Stimulated activated CD8-positive, alpha-beta memory T cell treated with anti-CD3 and anti-CD28 coated beads, Interleukin-15, amount 100 ng/mL, for 4 hours (primary cell): ENCODE data around the gene PRDM2.

ENCODE experiments used
- DNase-seq, 2 donors: peaks; one replicate each; pipeline ENCODE4 v3.0.0-alpha.2; 2020; ENCODE audit warnings: low read depth in 2 of 2

Gene PRDM2

GRCh38 chr1:13792419-13792818 is 92.4 kb downstream of the PRDM2 start:
- no peak for DNase-seq

- no peak for DNase-seq
Observed at GRCh38 chr1:13793088-13793730, 93.2 kb downstream of the PRDM2 start.

GRCh38 chr1:13794231-13795187 is 94.5 kb downstream of the PRDM2 start:
- DNase-seq = no peak

GRCh38 chr1:13797397-13797796 is 97.4 kb downstream of the PRDM2 start:
- DNase-seq = no peak

GRCh38 chr1:13798120-13798519 is 98.1 kb downstream of the PRDM2 start:
- no peak for DNase-seq

GRCh38 chr1:13799502-13800283 is 99.7 kb downstream of the PRDM2 start:
- no peak for DNase-seq

GRCh38 chr1:13801232-13801631 is 101.2 kb downstream of the PRDM2 start:
- no peak for DNase-seq

GRCh38 chr1:13801655-13802486 is 101.9 kb downstream of the PRDM2 start:
- no peak for DNase-seq

GRCh38 chr1:13802782-13803545 is 103.0 kb downstream of the PRDM2 start:
- no peak for DNase-seq

- no peak for DNase-seq
Observed at GRCh38 chr1:13803546-13804239, 103.7 kb downstream of the PRDM2 start.

- DNase-seq = no peak
Observed at GRCh38 chr1:13804240-13804633, 104.2 kb downstream of the PRDM2 start.

- DNase-seq = no peak
Observed at GRCh38 chr1:13805431-13805830, 105.4 kb downstream of the PRDM2 start.

- DNase-seq = no peak
Observed at GRCh38 chr1:13806108-13806507, 106.1 kb downstream of the PRDM2 start.

- no peak for DNase-seq
Observed at GRCh38 chr1:13807209-13807608, 107.2 kb downstream of the PRDM2 start.

GRCh38 chr1:13808729-13809131 is 108.7 kb downstream of the PRDM2 start:
- no peak for DNase-seq

GRCh38 chr1:13809461-13810159 is 109.6 kb downstream of the PRDM2 start:
- DNase-seq = no peak

GRCh38 chr1:13812456-13813397 is 112.7 kb downstream of the PRDM2 start:
- DNase-seq = no peak

GRCh38 chr1:13813398-13814012 is 113.5 kb downstream of the PRDM2 start:
- peak in 1 of 2 donors; percentile 11 for DNase-seq
